Fibroblast of skin of abdomen (primary cell): ENCODE results near the gene PML.
"Not testable (repeated sequence)": the region's sequence is repeated elsewhere in the genome, so short reads cannot be mapped to it uniquely, and the experiment has no call there.

ENCODE experiments used
- DNase-seq: peaks from one replicate; pipeline ENCODE4 v3.0.0-alpha.2; 2013

Gene PML

DNA sequence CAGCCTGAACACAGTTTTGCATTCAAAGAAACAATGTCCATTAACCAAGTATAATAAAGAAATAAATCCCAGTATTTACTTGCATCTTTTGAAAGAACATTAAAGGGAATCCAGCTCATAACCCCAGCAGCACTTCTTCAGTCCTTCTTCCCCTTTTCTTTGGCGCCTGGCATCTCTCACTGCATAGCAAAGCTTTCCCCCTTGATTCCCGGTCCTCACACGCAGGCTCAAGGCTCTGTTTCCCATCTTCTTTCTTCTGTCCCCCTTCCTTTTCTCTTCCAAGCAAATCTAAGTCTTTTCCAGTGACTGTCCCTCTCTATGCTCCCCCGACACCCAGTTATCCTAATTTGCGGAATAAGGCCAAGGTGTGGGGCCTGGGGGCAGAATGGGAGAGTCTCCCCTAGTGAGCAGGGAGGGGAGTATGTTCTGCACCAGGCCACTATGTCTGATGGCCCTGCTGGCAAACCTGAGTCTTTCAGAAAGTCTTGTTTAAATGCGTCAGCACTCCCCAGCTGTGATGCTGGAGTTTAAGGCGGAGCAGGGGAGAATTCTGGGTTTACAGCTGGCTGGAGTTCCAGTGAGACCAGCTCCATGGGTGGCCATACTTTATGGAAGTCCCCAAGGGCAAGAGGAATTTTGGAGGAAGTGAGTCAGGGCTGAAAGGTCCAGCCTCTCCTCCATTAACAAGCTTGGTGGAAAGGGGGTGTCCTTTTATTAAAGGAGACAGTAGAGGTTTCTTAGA is 45.8 kb downstream of the PML start:
- peak; percentile 99 for DNase-seq

DNA sequence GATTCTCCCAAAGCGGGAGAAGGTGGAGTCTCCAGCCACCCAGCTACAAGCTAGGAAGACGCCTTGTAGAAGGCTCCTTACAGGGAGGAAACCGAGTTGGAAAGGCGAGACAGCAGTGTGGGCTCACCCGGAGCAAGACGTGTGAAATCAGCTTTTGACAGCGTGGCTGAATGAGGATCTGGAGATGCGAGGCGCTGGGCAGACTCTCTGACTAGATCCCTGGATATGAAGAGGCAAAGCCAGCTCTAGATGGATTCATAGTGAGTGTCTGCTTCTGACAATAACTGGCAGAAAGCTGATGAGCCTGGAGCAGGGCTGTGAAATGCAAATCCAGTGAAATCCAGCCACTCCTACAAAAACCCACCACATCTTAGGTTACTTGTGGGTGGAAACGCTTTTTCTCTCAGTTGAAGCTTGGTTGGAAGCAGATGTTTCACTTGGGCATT is 46.8 kb downstream of the PML start:
- peak; percentile 73 for DNase-seq

DNA sequence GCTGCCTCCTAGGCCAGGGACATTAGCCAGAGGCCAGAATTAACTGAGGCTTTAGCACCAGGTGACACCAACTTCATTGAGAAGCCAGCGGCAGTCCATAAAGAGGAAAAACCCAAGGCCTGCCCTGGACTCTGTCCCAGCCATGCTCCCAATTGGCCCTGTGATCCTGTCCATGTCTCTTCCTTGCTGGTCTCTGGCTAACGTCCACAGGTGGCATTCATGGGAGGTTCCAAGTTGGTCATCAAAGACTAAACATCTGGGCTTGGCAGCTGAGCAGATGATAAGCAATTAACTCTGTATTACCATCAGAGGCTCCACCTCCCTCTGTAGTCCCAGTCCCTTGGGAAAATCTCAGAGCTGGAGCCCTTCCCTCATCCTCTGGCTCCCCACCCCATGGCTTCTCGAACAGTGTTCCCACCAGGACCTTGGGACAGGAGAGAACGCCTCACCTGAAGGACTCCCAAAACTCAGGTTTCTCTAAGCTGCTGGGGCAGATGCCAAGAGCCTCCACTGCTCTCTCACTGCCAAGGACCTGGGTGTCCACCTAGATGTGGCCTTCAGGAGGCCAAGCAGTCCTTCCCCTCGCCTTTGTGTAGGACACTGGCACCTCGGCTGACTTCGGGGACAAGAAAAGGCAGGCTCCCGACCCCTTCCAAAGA is 47.4 kb downstream of the PML start:
- DNase-seq, result no peak

GRCh38 chr15:74042603-74043424 is 48.3 kb downstream of the PML start:
- DNase-seq, result no peak

DNA sequence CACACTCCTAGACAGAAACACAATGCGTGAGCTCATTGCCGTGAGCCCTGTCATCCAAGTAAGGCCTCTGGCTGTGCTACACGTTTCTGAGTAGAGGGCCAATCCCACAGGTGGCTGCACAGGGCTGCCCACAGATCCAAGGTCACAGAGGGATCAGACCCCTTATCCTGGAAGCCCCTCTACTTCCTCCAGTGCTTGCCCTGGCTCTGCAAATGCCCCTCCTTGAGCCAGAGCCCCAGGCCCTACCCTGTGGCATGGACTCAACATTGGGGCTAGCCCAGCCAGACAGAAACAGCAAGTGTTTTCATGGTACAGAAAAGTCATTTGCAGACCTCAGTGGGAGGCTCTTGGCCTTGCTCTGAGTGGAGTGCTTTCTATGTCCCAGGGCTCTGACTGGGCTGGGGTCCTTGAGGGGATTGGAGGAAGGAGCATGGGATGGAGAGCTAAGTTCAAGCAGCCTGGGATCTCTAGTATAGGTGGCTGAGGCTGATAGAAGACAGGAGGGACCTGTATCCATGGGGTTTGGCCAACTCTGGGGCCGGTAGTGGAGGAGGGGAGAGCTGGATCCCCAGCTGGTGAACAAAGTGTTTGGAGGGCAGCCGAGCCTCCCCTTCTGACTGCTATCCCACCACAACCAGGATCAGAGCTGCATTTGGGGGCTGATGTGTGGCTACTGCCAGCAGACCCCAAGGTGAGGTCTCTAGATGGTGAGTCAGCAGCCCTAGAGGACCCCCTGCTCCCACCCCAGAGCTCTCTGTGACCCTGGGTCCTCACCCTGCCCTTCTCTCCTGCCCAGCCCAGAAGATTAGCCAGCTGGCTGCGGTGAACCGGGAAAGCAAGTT is 49.1 kb downstream of the PML start:
- no peak for DNase-seq

- no peak for DNase-seq
Measured at GRCh38 chr15:74044267-74045110, 50.0 kb downstream of the PML start.

- no peak for DNase-seq
Measured at GRCh38 chr15:74045184-74045583, 50.7 kb downstream of the PML start.

- DNase-seq, result no peak
Measured at GRCh38 chr15:74045636-74046274, 51.2 kb downstream of the PML start.

DNA sequence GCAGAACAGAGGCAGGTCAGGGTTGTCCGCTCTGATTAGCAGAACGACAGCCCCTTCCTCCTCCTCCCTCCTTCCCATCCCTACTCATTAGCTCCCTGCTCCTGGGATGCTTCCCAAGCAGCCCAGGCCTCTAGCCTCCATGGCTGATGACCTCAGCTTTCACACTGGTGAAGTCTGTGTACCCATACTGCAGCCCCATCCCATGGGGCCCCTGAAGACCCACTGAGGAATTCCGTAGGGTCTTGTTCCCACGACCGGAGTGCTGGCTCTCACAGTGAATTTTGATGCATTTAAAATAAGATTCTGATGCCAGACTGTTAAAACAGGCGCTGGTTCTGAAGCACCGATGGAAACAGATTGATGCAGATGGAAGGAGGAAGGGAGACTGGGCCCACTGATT is 51.8 kb downstream of the PML start:
- DNase-seq, result no peak

DNA sequence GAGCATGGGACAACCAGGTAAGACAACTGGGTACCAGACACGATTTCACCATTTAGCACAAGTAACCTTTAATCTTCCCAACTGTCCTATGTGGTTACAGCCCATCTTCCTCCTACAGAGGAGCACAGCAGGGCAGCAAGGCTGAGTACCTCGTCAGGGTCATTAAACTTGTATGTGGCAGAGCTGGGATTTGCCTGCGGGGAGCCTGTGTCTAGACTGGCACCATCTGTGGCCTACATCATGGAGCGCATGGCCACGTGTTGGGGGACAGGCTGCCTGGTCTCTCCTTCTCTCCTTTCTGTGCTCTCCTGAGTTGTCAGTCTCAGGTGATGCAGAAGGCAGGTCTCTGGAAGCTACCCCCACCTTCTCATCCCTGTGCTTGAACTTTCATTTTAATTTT is 55.6 kb downstream of the PML start:
- no peak for DNase-seq

GRCh38 chr15:74050556-74051234 is 56.2 kb downstream of the PML start:
- peak; percentile 41 for DNase-seq

DNA sequence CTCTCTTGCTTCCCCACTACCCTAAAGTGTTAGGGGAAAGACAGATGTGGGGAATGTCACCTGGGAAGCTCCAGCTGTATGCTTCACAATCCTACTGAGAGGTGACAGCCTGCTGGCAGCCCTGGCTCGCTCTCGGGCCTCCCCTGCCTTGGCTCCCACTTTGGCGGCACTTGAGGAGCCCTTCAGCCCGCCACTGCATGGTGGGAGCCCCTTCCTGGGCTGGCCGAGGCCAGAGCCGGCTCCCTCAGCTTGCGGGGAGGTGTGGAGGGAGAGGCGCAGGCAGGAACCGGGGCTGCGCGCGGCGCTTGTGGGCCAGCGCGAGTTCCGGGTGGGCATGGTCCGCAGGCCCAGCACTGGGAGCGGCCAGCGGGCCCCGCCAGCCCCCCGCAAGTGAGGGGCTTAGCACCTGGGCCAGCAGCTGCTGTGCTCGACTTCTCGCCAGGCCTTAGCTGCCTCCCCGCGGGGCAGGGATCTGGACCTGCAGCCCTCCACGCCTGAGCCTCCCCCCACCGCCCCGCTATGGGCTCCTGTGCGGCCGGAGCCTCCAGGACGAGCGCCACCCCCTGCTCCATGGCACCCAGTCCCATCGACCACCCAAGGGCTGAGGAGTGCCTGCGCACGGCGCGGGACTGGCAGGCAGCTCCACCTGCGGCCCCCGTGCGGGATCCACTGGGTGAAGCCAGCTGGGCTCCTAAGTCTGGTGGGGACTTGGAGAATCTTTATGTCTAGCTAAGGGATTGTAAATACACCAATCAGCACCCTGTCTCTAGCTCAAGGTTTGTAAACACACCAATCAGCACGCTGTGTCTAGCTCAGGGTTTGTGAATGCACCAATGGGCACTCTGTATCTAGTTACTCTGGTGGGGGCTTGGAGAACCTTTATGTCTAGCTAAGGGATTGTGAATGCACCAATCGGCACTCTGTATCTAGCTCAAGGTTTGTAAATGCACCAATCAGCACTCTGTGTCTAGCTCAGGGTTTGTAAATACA is 58.0 kb downstream of the PML start:
- DNase-seq, result not testable (repeated sequence)

GRCh38 chr15:74053517-74053916 is 59.0 kb downstream of the PML start:
- DNase-seq, result no peak

GRCh38 chr15:74053941-74054529 is 59.5 kb downstream of the PML start:
- peak; percentile 89 for DNase-seq

- no peak for DNase-seq
Measured at GRCh38 chr15:74055804-74056203, 61.3 kb downstream of the PML start.

DNA sequence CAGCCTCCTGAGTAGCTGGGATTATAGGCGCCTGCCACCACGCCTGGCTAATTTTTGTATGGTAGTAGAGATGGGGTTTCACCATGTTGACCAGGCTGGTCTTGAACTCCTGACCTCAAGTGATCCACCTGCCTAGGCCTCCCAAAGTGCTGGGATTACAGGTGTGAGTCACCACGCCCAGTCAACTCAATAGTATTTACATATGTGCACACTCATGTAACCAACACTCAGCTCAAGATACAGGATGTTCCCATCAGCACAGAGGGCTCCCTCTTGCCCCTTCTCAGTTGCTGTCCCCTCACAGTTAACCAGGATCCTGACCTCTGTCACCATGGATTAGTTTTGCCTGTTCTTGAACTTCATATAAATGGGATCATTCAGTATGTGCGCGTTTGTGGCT is 61.8 kb downstream of the PML start:
- DNase-seq, result not testable (repeated sequence)

- not testable (repeated sequence) for DNase-seq
Measured at GRCh38 chr15:74059050-74059833, 64.7 kb downstream of the PML start.

GRCh38 chr15:74060251-74060650 is 65.7 kb downstream of the PML start:
- no peak for DNase-seq
